Measurements from ENCODE around the gene CGN.

GRCh38 chr1:151502035-151502700, 9.0 kb upstream of the CGN start:
- TF ChIP-seq POLR2A (IDR thresholded peaks at IDR 0.05) (no peak), CTCF (IDR thresholded peaks at IDR 0.05) (no peak)
